ENCODE results near the gene CTNNAL1.

Gene CTNNAL1

DNA sequence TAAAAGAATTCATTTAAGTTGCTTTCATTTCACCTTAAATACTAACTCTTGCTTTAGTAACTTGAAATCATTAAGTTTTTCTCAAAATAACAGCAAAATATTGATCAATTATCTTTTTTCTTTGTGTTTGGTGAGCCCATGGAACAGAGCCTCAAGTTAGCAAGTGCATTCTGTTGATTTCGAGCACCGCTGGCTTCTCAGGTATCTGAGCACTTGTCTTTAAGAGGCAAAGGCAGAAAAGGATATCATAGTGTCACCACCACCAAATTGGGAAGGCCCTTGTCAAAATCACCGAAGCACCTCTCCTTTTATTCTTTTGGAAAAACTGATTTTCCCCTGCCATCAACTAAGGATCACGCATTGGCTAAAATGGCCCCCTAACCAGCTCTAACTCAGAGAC, 17.1 kb upstream of the CTNNAL1 start:
- TF ChIP-seq, protein P1, sequence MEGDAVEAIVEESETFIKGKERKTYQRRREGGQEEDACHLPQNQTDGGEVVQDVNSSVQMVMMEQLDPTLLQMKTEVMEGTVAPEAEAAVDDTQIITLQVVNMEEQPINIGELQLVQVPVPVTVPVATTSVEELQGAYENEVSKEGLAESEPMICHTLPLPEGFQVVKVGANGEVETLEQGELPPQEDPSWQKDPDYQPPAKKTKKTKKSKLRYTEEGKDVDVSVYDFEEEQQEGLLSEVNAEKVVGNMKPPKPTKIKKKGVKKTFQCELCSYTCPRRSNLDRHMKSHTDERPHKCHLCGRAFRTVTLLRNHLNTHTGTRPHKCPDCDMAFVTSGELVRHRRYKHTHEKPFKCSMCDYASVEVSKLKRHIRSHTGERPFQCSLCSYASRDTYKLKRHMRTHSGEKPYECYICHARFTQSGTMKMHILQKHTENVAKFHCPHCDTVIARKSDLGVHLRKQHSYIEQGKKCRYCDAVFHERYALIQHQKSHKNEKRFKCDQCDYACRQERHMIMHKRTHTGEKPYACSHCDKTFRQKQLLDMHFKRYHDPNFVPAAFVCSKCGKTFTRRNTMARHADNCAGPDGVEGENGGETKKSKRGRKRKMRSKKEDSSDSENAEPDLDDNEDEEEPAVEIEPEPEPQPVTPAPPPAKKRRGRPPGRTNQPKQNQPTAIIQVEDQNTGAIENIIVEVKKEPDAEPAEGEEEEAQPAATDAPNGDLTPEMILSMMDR (IDR thresholded peaks at IDR 0.05; ENCODE audit: control extremely low read depth, extremely low read depth, low read depth, missing control alignments) = no peak
- no peak for DNase-seq (ENCODE audit: extremely low spot score)
- ChIA-PET POLR2A (no interaction called here), CTCF (no interaction called here)

DNA sequence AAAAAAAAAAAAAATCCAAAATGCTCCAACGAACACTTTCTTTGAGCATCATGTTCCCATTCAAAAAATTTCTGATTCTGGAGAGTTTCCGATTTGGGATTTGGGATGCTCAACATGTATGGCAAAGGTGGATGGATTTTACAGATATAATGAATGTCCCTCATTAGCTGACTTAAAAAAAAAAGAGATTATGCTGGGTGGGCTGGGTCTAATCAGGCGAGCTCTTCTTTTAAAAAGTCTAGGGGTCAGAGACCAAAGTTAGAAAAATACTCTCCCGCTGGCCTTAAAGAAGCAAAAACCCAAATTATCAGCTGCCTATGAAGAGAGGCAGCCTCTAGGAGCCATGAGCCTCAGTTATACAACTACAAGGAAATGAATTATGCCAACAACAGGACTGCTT, 15.2 kb upstream of the CTNNAL1 start:
- CTCF ChIA-PET = interaction anchor here (1.3 kb wide), 1 partner anchor 12 kb away, joined by 3 read pairs; no protein-coding TSS in a partner anchor
- TF ChIP-seq, protein P1 (IDR thresholded peaks at IDR 0.05; ENCODE audit: control extremely low read depth, extremely low read depth, low read depth, missing control alignments) = no peak
- POLR2A ChIA-PET = no interaction called here
- no peak for DNase-seq (ENCODE audit: extremely low spot score)

DNA sequence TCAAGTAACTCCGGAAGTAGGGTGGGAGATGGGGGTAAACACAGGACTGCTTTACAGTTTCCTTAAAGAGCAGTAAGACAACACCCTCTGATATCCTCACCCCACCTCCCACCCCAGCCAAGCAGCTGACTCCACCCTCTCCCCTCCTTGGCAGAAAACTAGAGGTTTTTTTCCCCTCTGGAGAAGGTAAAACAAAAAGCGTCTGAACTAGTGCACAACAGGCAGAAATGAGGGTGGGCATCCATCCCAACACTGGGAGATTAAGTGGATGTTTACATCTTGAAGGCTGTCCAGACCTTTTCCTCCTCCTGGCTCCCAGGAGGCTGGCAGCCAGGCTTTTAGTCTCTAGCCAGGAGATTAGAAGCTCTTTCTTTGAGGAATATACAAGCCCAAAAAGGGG, 13.9 kb upstream of the CTNNAL1 start:
- POLR2A ChIA-PET = no interaction called here
- TF ChIP-seq, protein P1 (IDR thresholded peaks at IDR 0.05; ENCODE audit: control extremely low read depth, extremely low read depth, low read depth, missing control alignments) = no peak
- DNase-seq (ENCODE audit: extremely low spot score) = no peak
- CTCF ChIA-PET = interaction anchor here (0.6 to 0.9 kb wide), 2 partner anchors 13 to 73 kb away, joined by 3 read pairs; no protein-coding TSS in a partner anchor

DNA sequence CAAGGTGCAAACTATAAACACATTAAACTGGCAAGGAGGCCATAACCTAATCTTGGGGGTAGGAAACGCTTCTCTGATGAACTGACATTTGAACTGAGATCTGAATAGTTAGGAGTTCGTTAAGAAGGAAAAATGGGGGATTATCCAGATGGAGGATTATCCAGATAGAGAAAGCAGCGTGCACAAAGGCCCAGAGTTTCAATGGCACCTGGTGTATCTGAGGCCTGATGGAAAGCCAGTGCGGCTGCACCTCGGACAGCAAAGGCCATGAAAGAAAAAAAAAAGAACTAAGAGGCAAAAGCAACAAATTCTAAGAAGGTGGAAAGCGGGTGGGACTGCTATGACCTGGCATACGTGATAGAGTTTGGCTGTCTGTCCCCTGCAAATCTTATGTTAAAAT, 13.0 kb upstream of the CTNNAL1 start:
- POLR2A ChIA-PET = no interaction called here

DNA sequence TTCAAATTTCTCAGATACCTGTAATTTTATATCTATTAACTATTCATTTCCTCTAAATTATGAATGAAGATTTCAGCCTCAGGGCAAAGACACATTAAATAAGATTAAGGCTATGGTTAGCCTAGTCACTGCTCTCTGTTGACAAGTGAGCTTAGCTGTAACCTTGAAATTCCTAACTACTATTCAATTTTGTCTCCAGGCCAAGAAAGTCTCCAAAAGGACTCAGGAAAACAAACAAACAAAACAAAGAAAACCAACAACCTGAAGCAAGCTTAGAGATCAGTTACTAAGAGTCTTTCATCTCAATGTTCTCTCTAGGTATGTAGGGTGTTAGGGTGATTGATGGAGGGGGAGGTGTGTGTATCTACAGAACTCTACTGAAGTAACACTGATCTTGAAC, 9.6 kb upstream of the CTNNAL1 start:
- ChIA-PET CTCF (interaction anchor here (6.3 kb wide), 1 partner anchor 11 kb away, joined by 24 read pairs; no protein-coding TSS in a partner anchor), POLR2A (no interaction called here)
- TF ChIP-seq, protein P1 (IDR thresholded peaks at IDR 0.05; ENCODE audit: control extremely low read depth, extremely low read depth, low read depth, missing control alignments) = no peak
- no peak for DNase-seq (ENCODE audit: extremely low spot score)

More for the DNA sequence above, 13.0 kb upstream of the CTNNAL1 start:
- DNase-seq (ENCODE audit: extremely low spot score) = no peak
- CTCF ChIA-PET = no interaction called here
- TF ChIP-seq, protein P1 (IDR thresholded peaks at IDR 0.05; ENCODE audit: control extremely low read depth, extremely low read depth, low read depth, missing control alignments) = no peak

DNA sequence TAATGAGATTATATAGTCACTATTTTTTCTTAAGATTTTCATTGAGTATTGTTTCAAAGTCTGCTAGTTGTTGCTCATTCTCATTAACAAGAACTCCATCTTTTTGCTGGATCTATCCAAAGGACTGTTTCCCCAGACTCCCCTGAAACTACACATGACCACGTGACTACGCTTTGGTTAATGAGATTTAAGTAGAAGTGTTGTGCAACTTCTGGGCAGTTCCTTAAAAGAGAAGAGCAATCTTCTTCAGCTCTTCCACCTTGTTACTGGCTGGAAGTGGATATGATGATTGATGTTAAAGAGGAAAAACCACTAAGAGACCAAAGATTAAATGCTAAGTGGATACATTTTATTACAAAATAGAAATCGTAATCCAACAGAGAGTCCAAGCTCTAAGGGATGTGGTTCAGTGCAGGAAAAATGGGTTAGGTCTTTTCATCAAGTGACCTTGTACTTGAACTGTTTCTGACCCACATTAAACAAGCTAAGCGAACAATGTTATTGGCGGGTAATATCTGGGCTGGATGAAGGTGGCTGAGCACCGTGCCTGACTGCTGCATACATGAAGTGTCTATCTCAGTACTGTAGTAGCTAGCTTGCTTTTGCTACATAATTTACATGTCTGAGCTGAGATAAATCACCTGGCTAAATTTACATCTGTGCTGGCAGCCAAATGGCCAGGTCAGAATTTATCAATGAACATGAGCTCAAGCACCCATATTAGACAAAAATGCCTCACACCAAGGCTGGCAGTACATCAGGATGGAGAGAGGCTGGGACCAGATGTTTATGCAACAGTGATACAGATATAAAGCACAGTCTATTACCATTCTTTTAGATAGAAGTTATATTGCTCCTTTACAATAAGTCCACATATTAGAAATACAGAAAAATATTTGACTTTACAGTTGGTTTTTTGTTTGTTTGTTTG, 7.5 kb upstream of the CTNNAL1 start:
- POLR2A ChIA-PET = no interaction called here
- CTCF ChIA-PET = interaction anchor here (0.9 to 6.3 kb wide), 3 partner anchors 10 to 29 kb away, joined by 3 to 24 read pairs (median 3); no protein-coding TSS in a partner anchor
- DNase-seq (ENCODE audit: extremely low spot score) = no peak
- TF ChIP-seq, protein P1 (IDR thresholded peaks at IDR 0.05; ENCODE audit: control extremely low read depth, extremely low read depth, low read depth, missing control alignments) = no peak
